Mucosa of gallbladder (tissue), 1 donor: Measurements from ENCODE around the gene HMGCLL1. TPM values are rescaled to one million over a fixed set of nuclear protein-coding genes. Genes with fewer than 3 reads are reported as not detected.

Experiments
- DNase-seq: peaks from one replicate; pipeline ENCODE4 v3.0.0-alpha.2; 2020; ENCODE audit warnings: low spot score
- total RNA-seq: library from RNA; stranded (reverse); gene quantifications from one replicate; pipeline ENCODE4 v1.2.1, GENCODE V29; 2021
- donor health status: DM: no; HTN: no; CAD: no.

HMGCLL1 gene
- total RNA-seq, 1 donor from 2014 or later, result 0.83 TPM

- DNase-seq, result no peak
Observed at GRCh38 chr6:55531496-55531895, 47.5 kb downstream of the HMGCLL1 start.

- DNase-seq, result no peak
Observed at GRCh38 chr6:55530931-55531330, 48.1 kb downstream of the HMGCLL1 start.

GRCh38 chr6:55528624-55529023 is 50.4 kb downstream of the HMGCLL1 start:
- DNase-seq, result no peak

GRCh38 chr6:55524441-55524840 is 54.6 kb downstream of the HMGCLL1 start:
- DNase-seq, result no peak

- DNase-seq, result no peak
Observed at GRCh38 chr6:55518529-55519060, 60.4 kb downstream of the HMGCLL1 start.

- no peak for DNase-seq
Observed at GRCh38 chr6:55516736-55517135, 62.3 kb downstream of the HMGCLL1 start.

- no peak for DNase-seq
Observed at GRCh38 chr6:55512904-55513303, 66.1 kb downstream of the HMGCLL1 start.

GRCh38 chr6:55511122-55511800 is 67.7 kb downstream of the HMGCLL1 start:
- no peak for DNase-seq

GRCh38 chr6:55499591-55499990 is 79.4 kb downstream of the HMGCLL1 start:
- no peak for DNase-seq

- DNase-seq, result no peak
Observed at GRCh38 chr6:55497694-55498093, 81.3 kb downstream of the HMGCLL1 start.

- DNase-seq, result no peak
Observed at GRCh38 chr6:55496201-55496600, 82.8 kb downstream of the HMGCLL1 start.

GRCh38 chr6:55495277-55495676 is 83.7 kb downstream of the HMGCLL1 start:
- no peak for DNase-seq

GRCh38 chr6:55494411-55494810 is 84.6 kb downstream of the HMGCLL1 start:
- no peak for DNase-seq

GRCh38 chr6:55492259-55492658 is 86.7 kb downstream of the HMGCLL1 start:
- no peak for DNase-seq

- no peak for DNase-seq
Observed at GRCh38 chr6:55490871-55491270, 88.1 kb downstream of the HMGCLL1 start.

- DNase-seq, result no peak
Observed at GRCh38 chr6:55474382-55474781, 104.6 kb downstream of the HMGCLL1 start.

GRCh38 chr6:55473722-55474121 is 105.3 kb downstream of the HMGCLL1 start:
- DNase-seq, result no peak

- no peak for DNase-seq
Observed at GRCh38 chr6:55469951-55470366, 109.0 kb downstream of the HMGCLL1 start.

- no peak for DNase-seq
Observed at GRCh38 chr6:55456016-55456415, 123.0 kb downstream of the HMGCLL1 start.

- DNase-seq, result no peak
Observed at GRCh38 chr6:55450005-55450404, 129.0 kb downstream of the HMGCLL1 start.

GRCh38 chr6:55449225-55449624 is 129.8 kb downstream of the HMGCLL1 start:
- no peak for DNase-seq

GRCh38 chr6:55448451-55448850 is 130.5 kb downstream of the HMGCLL1 start:
- DNase-seq, result no peak

GRCh38 chr6:55447891-55448290 is 131.1 kb downstream of the HMGCLL1 start:
- no peak for DNase-seq

- no peak for DNase-seq
Observed at GRCh38 chr6:55445648-55446204, 133.3 kb downstream of the HMGCLL1 start.
